Chondrocyte (in vitro differentiated cells): ENCODE measurements around the gene ANXA11. TPM values are rescaled to one million over a fixed set of nuclear protein-coding genes. Genes with fewer than 3 reads are reported as not detected.
"Not testable (repeated sequence)": the region's sequence is repeated elsewhere in the genome, so short reads cannot be mapped to it uniquely, and the experiment has no call there.

Experiments used
- DNase-seq: peaks from one replicate; pipeline ENCODE4 v3.0.0; 2021; ENCODE audit warnings: mixed read lengths, low spot score
- H3K27ac Mint-ChIP-seq: one replicate; pipeline ENCODE4 v1.8.0; 2021; ENCODE audit warnings: mild to moderate bottlenecking, moderate library complexity, mixed read lengths; ENCODE audit not compliant: unreplicated experiment
- H3K27me3 Mint-ChIP-seq: 2 replicates; pipeline ENCODE4 v1.8.0; 2021; ENCODE audit warnings: low read depth, mixed read lengths
- H3K36me3 Mint-ChIP-seq: 2 replicates; pipeline ENCODE4 v1.8.0; 2021; ENCODE audit warnings: low read depth, mixed read lengths
- H3K4me1 Mint-ChIP-seq: 2 replicates; pipeline ENCODE4 v1.8.0; 2021; ENCODE audit warnings: low read depth, mild to moderate bottlenecking, mixed read lengths
- H3K4me3 Mint-ChIP-seq: one replicate; pipeline ENCODE4 v1.8.0; 2021; ENCODE audit warnings: mild to moderate bottlenecking, moderate library complexity, mixed read lengths; ENCODE audit not compliant: unreplicated experiment
- H3K9me3 Mint-ChIP-seq: 2 replicates; pipeline ENCODE4 v1.8.0; 2021; ENCODE audit warnings: low read depth, mixed read lengths
- total RNA-seq: library from RNA; stranded (reverse); gene quantifications from 3 replicates; pipeline ENCODE4 v1.2.1, GENCODE V29; 2021
- TF ChIP-seq, protein P1 (sequence below): fragments of 200-600 bp; sonication (generic); IDR thresholded peaks from 2 replicates; pipeline ENCODE4 v1.5.0; 2021; ENCODE audit warnings: antibody characterized with exemption, mild to moderate bottlenecking, moderate library complexity

Gene ANXA11
- total RNA-seq, 1 donor from 2014 or later, result 139 TPM

DNA sequence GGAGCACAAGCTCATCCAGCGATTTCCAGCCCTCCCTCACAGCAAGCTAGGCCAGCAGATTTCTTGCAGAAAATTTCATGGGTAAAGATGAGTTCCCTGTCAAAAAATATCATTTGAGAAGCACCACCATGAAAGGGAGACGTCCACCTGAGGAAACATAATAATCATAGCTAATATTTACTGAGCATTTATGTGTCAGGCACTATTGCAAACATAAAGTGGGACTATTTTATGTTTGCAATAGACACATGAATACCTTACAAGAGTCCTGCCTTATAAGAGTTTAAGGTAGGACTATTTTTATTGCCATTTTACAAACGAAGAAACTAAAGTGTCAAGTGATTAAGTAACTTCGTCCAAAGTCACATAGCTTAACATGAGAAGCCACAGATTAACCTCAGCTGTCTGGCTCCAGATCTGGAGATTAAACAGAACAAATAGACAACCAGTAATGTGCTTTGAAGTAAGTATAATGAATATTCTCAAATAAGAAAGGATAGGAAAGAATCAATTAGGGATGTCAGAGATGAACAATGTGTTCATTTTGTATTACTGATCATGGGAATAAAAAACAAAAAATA, 7.3 kb upstream of the ANXA11 start:
- H3K27ac Mint-ChIP-seq, H3K9me3 Mint-ChIP-seq, DNase-seq, H3K4me3 Mint-ChIP-seq, H3K36me3 Mint-ChIP-seq, H3K27me3 Mint-ChIP-seq, H3K4me1 Mint-ChIP-seq: not testable (repeated sequence)

DNA sequence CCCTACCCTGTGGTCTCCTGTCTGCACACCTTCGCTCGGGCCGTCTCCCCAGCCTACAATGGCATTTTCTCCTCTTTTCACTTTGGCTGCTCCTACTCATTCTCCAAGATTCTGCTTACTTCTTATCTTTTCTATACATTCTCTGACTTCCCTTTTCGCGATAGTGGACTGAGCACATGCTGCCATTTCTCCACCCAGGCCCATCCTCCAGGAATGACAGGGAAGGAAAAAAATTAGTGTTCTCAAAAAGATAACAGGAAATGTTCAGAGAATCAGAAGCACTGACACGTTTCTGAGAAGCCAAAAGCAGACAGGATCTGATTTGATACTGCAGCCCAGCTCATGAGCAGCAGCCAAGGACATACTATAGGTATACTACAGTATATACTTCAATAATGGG, 6.4 kb upstream of the ANXA11 start:
- Mint-ChIP-seq H3K4me3 (no peak overlapping the region), H3K36me3 (no peaks in the 10 kb centered on the region), H3K27ac (no peak overlapping the region), H3K27me3 (no peaks in the 10 kb centered on the region), H3K9me3 (peaks cover 8% of the 10 kb centered on the region), H3K4me1 (peaks cover 10% of the 10 kb centered on the region)
- no peak for DNase-seq
- TF ChIP-seq, protein P1, sequence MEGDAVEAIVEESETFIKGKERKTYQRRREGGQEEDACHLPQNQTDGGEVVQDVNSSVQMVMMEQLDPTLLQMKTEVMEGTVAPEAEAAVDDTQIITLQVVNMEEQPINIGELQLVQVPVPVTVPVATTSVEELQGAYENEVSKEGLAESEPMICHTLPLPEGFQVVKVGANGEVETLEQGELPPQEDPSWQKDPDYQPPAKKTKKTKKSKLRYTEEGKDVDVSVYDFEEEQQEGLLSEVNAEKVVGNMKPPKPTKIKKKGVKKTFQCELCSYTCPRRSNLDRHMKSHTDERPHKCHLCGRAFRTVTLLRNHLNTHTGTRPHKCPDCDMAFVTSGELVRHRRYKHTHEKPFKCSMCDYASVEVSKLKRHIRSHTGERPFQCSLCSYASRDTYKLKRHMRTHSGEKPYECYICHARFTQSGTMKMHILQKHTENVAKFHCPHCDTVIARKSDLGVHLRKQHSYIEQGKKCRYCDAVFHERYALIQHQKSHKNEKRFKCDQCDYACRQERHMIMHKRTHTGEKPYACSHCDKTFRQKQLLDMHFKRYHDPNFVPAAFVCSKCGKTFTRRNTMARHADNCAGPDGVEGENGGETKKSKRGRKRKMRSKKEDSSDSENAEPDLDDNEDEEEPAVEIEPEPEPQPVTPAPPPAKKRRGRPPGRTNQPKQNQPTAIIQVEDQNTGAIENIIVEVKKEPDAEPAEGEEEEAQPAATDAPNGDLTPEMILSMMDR, result no peak

DNA sequence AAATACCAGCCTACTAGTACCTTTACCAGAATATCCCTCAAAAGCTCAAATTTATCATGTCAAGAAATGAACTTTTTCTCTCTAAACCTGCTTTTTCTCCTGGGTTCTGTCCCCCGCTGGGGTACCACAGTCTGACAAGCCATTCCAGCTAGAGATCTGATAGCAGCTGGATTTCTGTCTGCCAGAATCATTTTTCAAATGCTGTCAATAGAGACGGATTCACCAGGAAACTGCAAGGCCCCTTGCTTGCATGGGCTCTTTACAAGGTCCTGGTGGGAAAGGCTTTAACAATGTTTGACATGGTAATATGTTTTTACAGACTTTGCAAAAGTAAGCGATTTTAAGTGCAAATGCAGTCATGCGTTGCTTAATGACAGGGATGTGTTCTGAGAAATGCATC, 4.9 kb upstream of the ANXA11 start:
- Mint-ChIP-seq H3K4me3 (no peak overlapping the region), H3K27me3 (no peaks in the 10 kb centered on the region), H3K27ac (no peak overlapping the region), H3K4me1 (peaks cover 23% of the 10 kb centered on the region), H3K36me3 (no peaks in the 10 kb centered on the region), H3K9me3 (peaks cover 8% of the 10 kb centered on the region)
- DNase-seq, result no peak
- TF ChIP-seq, protein P1, result no peak

DNA sequence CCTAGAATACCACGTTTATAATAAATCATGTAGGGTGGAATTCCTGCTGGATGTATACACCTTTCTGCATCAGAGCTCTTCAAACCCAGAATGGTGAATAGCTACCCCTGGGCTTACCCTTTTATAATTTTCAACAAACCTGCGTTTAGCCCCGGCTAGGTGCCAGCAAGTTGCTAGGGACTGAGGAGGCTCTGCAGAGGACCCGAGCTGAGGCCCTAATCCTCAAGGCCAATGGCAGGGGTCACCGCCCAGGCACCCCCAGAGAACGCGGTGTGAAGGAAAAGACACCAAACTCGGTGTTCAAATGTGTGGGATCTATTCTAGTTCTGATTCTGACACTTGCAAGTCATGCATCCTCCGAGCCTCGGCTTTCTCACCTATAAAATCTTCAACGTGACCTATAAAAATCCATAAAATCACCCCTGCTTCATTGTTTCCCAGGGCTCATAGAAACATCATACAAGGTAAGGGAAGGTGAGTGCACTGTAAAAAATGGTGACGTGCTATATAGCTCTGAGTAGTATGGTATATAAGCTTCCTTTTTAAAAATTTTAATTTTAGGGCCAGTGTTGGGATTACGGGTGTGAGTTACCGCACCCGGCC, 2.5 kb upstream of the ANXA11 start:
- Mint-ChIP-seq H3K27ac (no peak overlapping the region), H3K4me3 (no peak overlapping the region), H3K27me3 (no peaks in the 10 kb centered on the region), H3K9me3 (peaks cover under 1% of the 10 kb centered on the region), H3K36me3 (no peaks in the 10 kb centered on the region), H3K4me1 (peaks cover 41% of the 10 kb centered on the region)
- DNase-seq, result no peak
- TF ChIP-seq, protein P1, result no peak

DNA sequence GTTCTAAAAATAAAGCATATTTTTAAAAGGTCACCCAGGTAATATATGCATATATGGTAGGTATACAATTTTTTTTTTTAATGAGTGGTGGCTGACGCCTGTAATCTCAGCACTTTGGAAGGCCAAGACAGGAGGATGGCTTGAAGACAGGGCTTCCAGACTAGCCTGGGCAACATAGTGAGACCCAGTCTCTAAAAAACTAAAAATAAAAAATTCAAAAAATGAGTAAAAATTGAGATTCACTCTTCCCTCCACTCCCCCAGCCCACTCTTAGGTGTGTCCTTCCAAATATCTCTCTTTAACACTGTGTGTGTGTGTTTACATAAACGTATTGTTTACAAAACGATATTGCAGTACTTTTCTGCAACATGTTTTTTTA, 929 bp upstream of the ANXA11 start:
- Mint-ChIP-seq H3K27me3 (no peaks in the 10 kb centered on the region), H3K27ac (peak overlapping the region; percentile 79), H3K36me3 (no peaks in the 10 kb centered on the region)

More for the DNA sequence above, 929 bp upstream of the ANXA11 start:
- peaks cover 53% of the 10 kb centered on the region for H3K4me1 Mint-ChIP-seq
- DNase-seq, result no peak
- TF ChIP-seq, protein P1, result no peak
- H3K4me3 Mint-ChIP-seq, result no peak overlapping the region
- no peaks in the 10 kb centered on the region for H3K9me3 Mint-ChIP-seq
